OCI-LY1 (cell line): ENCODE data around the gene KDM4F.

Source experiments
- CTCF ChIP-seq: fragments of 200-600 bp; sonication (generic), shearing (Covaris generic); IDR thresholded peaks from 2 replicates; pipeline ENCODE4 v1.5.1; 2017; ENCODE audit warnings: mild to moderate bottlenecking, antibody characterized with exemption, low read length, moderate library complexity, mixed read lengths
- EZH2 ChIP-seq: fragments of 200-600 bp; sonication (generic), shearing (Covaris generic); IDR thresholded peaks from 2 replicates; pipeline ENCODE4 v1.8.0; 2017; ENCODE audit warnings: borderline replicate concordance, mixed run types, mild to moderate bottlenecking, antibody characterized with exemption, low read length, moderate library complexity, mixed read lengths

GRCh38 chr11:95028357-95028756 lies 20.9 kb upstream of the KDM4F start:
- TF ChIP-seq CTCF: no peak
- TF ChIP-seq EZH2: no peak
